SK-N-SH treated with all-trans-retinoic acid at 6 μM for 48 hours (cell line): Measurements from ENCODE around the gene LAMTOR1.

ENCODE experiments used
- ATAC-seq: fragments of 200-7000 bp; cut with Tn5 transposase; 3 replicates; pipeline ENCODE4 v1.9.1; 2020; ENCODE audit warnings: mild to moderate bottlenecking, moderate library complexity
- ARNTL ChIP-seq: fragments of 450-650 bp; formaldehyde crosslinking; IDR thresholded peaks from 2 replicates; pipeline ENCODE4 v1.5.0; 2020; ENCODE audit warnings: low read depth, mild to moderate bottlenecking, moderate library complexity, borderline replicate concordance
- BACH2 ChIP-seq: fragments of 250-450 bp; sonication (Bioruptor Pico); IDR thresholded peaks from 2 replicates; pipeline ENCODE4 v1.9.0; 2021; ENCODE audit warnings: mild to moderate bottlenecking, borderline replicate concordance
- CREB5 ChIP-seq: fragments of 250-450 bp; sonication (Bioruptor Pico); IDR thresholded peaks from 2 replicates; pipeline ENCODE4 v1.5.1; 2020; ENCODE audit warnings: low read depth, mild to moderate bottlenecking, moderate library complexity
- CSDC2 ChIP-seq: fragments of 250-450 bp; sonication (Bioruptor Pico); IDR thresholded peaks from 2 replicates; pipeline ENCODE4 v1.5.0; 2020; ENCODE audit warnings: mild to moderate bottlenecking, moderate library complexity
- CSRNP3 ChIP-seq: fragments of 250-450 bp; sonication (Bioruptor Pico); IDR thresholded peaks from 2 replicates; pipeline ENCODE4 v1.5.1; 2021; ENCODE audit warnings: mild to moderate bottlenecking, moderate library complexity
- ESRRG ChIP-seq: fragments of 250-450 bp; sonication (Bioruptor Pico); IDR thresholded peaks from 2 replicates; pipeline ENCODE4 v1.6.1; 2021; ENCODE audit warnings: mild to moderate bottlenecking
- GLIS3 ChIP-seq: fragments of 250-450 bp; sonication (Bioruptor Pico); IDR thresholded peaks from 2 replicates; pipeline ENCODE4 v1.5.0; 2020; ENCODE audit warnings: mild to moderate bottlenecking, moderate library complexity
- ISL1 ChIP-seq: fragments of 250-450 bp; sonication (Bioruptor Pico); IDR thresholded peaks from 2 replicates; pipeline ENCODE4 v2.1.2; 2022; ENCODE audit warnings: mild to moderate bottlenecking, moderate library complexity
- OSR1 ChIP-seq: fragments of 250-450 bp; sonication (Bioruptor Pico); IDR thresholded peaks from 2 replicates; pipeline ENCODE4 v1.8.0; 2022; ENCODE audit warnings: moderate library complexity, mild to moderate bottlenecking, inconsistent platforms
- PPARA ChIP-seq: fragments of 250-450 bp; sonication (Bioruptor Pico); IDR thresholded peaks from 2 replicates; pipeline ENCODE4 v1.5.0; 2020; ENCODE audit warnings: mild to moderate bottlenecking, borderline replicate concordance
- RARB ChIP-seq: fragments of 250-450 bp; sonication (Bioruptor Pico); IDR thresholded peaks from 2 replicates; pipeline ENCODE4 v1.8.0; 2021; ENCODE audit warnings: mild to moderate bottlenecking, moderate library complexity
- SNAI2 ChIP-seq: fragments of 250-450 bp; sonication (Bioruptor Pico); IDR thresholded peaks from 2 replicates; pipeline ENCODE4 v1.5.0; 2020; ENCODE audit warnings: mild to moderate bottlenecking, moderate library complexity
- TOX ChIP-seq: fragments of 250-450 bp; sonication (Bioruptor Pico); IDR thresholded peaks from 2 replicates; pipeline ENCODE4 v1.8.0; 2021; ENCODE audit warnings: mild to moderate bottlenecking, moderate library complexity, borderline replicate concordance
- TSHZ2 ChIP-seq: fragments of 250-450 bp; sonication (Bioruptor Pico); IDR thresholded peaks from 2 replicates; pipeline ENCODE4 v1.5.0; 2020; ENCODE audit warnings: mild to moderate bottlenecking, moderate library complexity
- ZC3H10 ChIP-seq: fragments of 250-450 bp; sonication (Bioruptor Pico); IDR thresholded peaks from 2 replicates; pipeline ENCODE4 v1.5.1; 2021; ENCODE audit warnings: mild to moderate bottlenecking, moderate library complexity
- ZFP30 ChIP-seq: fragments of 450-650 bp; formaldehyde crosslinking; IDR thresholded peaks from 2 replicates; pipeline ENCODE4 v1.5.0; 2022; ENCODE audit warnings: mild to moderate bottlenecking, moderate library complexity
- ZNF565 ChIP-seq: fragments of 450-650 bp; formaldehyde crosslinking; conservative IDR thresholded peaks from 2 replicates; pipeline ENCODE4 v1.5.0; 2020; ENCODE audit warnings: low read depth, mild to moderate bottlenecking, moderate library complexity
- ZNF70 ChIP-seq: fragments of 450-650 bp; formaldehyde crosslinking; IDR thresholded peaks from 2 replicates; pipeline ENCODE4 v1.5.0; 2020; ENCODE audit warnings: mild to moderate bottlenecking, moderate library complexity
- ZNF8 ChIP-seq: fragments of 450-650 bp; formaldehyde crosslinking; IDR thresholded peaks from 2 replicates; pipeline ENCODE4 v1.5.0; 2020; ENCODE audit warnings: mild to moderate bottlenecking, moderate library complexity
- TF ChIP-seq, protein P1 (sequence below): fragments of 250-450 bp; sonication (Bioruptor Pico); IDR thresholded peaks from 2 replicates; pipeline ENCODE4 v1.8.0; 2021; ENCODE audit warnings: low read depth, mild to moderate bottlenecking, moderate library complexity, borderline replicate concordance
- TF ChIP-seq, protein P2 (sequence below): fragments of 250-450 bp; sonication (Bioruptor Pico); IDR thresholded peaks from 2 replicates; pipeline ENCODE4 v1.8.0; 2020; ENCODE audit warnings: mild to moderate bottlenecking, moderate library complexity, borderline replicate concordance

Gene LAMTOR1

GRCh38 chr11:72067676-72068075 is 35.4 kb downstream of the LAMTOR1 start:
- TF ChIP-seq, protein P1, sequence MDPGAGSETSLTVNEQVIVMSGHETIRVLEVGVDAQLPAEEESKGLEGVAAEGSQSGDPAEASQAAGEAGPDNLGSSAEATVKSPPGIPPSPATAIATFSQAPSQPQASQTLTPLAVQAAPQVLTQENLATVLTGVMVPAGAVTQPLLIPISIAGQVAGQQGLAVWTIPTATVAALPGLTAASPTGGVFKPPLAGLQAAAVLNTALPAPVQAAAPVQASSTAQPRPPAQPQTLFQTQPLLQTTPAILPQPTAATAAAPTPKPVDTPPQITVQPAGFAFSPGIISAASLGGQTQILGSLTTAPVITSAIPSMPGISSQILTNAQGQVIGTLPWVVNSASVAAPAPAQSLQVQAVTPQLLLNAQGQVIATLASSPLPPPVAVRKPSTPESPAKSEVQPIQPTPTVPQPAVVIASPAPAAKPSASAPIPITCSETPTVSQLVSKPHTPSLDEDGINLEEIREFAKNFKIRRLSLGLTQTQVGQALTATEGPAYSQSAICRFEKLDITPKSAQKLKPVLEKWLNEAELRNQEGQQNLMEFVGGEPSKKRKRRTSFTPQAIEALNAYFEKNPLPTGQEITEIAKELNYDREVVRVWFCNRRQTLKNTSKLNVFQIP (CRISPR knock-in tag) = no peak
- TF ChIP-seq ARNTL (CRISPR knock-in tag) = no peak
- no peak for TF ChIP-seq RARB (CRISPR knock-in tag)
- no peak for TF ChIP-seq OSR1 (CRISPR knock-in tag)
- TF ChIP-seq TOX (CRISPR knock-in tag) = no peak
- no peak for TF ChIP-seq GLIS3
- TF ChIP-seq CREB5 (CRISPR knock-in tag) = no peak
- no peak for TF ChIP-seq BACH2 (CRISPR knock-in tag)
- no peak for TF ChIP-seq ESRRG (CRISPR knock-in tag)
- no peak for ATAC-seq

GRCh38 chr11:72067266-72067665 is 35.8 kb downstream of the LAMTOR1 start:
- no peak for ATAC-seq
- TF ChIP-seq SNAI2 (CRISPR knock-in tag) = no peak
- no peak for TF ChIP-seq RARB (CRISPR knock-in tag)
- no peak for TF ChIP-seq ZFP30 (CRISPR knock-in tag)

DNA sequence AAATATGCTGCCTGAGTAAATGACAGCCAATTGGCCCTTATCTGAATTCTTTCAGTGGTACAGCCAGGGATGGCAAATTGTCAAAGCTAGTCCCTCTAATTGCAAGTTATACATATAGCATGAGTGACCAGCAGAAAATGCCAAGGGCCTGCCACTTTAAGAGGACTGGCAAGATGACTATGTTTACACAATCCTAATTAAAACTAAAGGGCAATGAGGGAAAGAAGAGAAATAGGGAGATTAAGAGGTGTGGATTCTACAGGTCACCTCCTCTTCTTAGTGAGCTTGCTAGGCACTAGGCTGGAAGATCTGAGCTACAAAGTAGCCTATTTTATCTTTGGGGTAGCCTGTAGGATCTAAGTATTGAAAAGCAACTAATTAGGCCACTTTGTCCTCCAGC is 36.2 kb downstream of the LAMTOR1 start:
- ATAC-seq = no peak
- no peak for TF ChIP-seq CSRNP3
- TF ChIP-seq, protein P1 (CRISPR knock-in tag) = no peak
- TF ChIP-seq TSHZ2 (CRISPR knock-in tag) = no peak
- TF ChIP-seq ZNF70 (CRISPR knock-in tag) = no peak
- no peak for TF ChIP-seq ZC3H10 (CRISPR knock-in tag)

GRCh38 chr11:72061739-72062396 is 41.2 kb downstream of the LAMTOR1 start:
- no peak for ATAC-seq

More at GRCh38 chr11:72061739-72062396, 41.2 kb downstream of the LAMTOR1 start:
- TF ChIP-seq ARNTL (CRISPR knock-in tag) (no peak), OSR1 (CRISPR knock-in tag) (no peak), ISL1 (CRISPR knock-in tag) (no peak), ZNF70 (CRISPR knock-in tag) (no peak), ZC3H10 (CRISPR knock-in tag) (no peak), ZNF8 (CRISPR knock-in tag) (no peak), RARB (CRISPR knock-in tag) (no peak), PPARA (no peak), ESRRG (CRISPR knock-in tag) (no peak), ZNF565 (CRISPR knock-in tag) (no peak), BACH2 (CRISPR knock-in tag) (no peak), ZFP30 (CRISPR knock-in tag) (no peak), TOX (CRISPR knock-in tag) (no peak), CSDC2 (CRISPR knock-in tag) (no peak)
- TF ChIP-seq, protein P1 (CRISPR knock-in tag) = no peak
- TF ChIP-seq, protein P2, sequence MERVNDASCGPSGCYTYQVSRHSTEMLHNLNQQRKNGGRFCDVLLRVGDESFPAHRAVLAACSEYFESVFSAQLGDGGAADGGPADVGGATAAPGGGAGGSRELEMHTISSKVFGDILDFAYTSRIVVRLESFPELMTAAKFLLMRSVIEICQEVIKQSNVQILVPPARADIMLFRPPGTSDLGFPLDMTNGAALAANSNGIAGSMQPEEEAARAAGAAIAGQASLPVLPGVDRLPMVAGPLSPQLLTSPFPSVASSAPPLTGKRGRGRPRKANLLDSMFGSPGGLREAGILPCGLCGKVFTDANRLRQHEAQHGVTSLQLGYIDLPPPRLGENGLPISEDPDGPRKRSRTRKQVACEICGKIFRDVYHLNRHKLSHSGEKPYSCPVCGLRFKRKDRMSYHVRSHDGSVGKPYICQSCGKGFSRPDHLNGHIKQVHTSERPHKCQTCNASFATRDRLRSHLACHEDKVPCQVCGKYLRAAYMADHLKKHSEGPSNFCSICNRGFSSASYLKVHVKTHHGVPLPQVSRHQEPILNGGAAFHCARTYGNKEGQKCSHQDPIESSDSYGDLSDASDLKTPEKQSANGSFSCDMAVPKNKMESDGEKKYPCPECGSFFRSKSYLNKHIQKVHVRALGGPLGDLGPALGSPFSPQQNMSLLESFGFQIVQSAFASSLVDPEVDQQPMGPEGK (CRISPR knock-in tag) = no peak
